Activated T-cell treated with anti-CD3 and anti-CD28 coated beads, Interleukin-2, amount 50 U/mL, for 72 hours (primary cell): ENCODE data around the gene SPATA3. TPM values are rescaled to one million over a fixed set of nuclear protein-coding genes. Genes with fewer than 3 reads are reported as not detected.

Source experiments
- ATAC-seq, 2 donors: fragments of 150-1000 bp; cut with Tn5 transposase; replicated peaks in 1 of 2; 2 replicates each; pipeline ENCODE4 v1.10.0; 2021; ENCODE audit warnings: moderate library complexity in 2 of 2, mild to moderate bottlenecking in 1 of 2
- DNase-seq, 2 donors: peaks; one replicate each; pipeline ENCODE4 v3.0.0; 2021 to 2022; ENCODE audit warnings: mixed read lengths in 1 of 2
- H3K27ac Mint-ChIP-seq: one replicate; pipeline ENCODE4 v1.8.0; 2022; ENCODE audit warnings: mild to moderate bottlenecking, moderate library complexity, mixed read lengths
- H3K27me3 Mint-ChIP-seq: one replicate; pipeline ENCODE4 v1.8.0; 2022; ENCODE audit warnings: low read depth, mixed read lengths
- H3K36me3 Mint-ChIP-seq, 2 donors: one replicate each; pipeline ENCODE4 v1.8.0; 2022; ENCODE audit warnings: mixed read lengths in 2 of 2, mild to moderate bottlenecking in 1 of 2; ENCODE audit not compliant: insufficient read depth in 2 of 2
- H3K4me1 Mint-ChIP-seq: one replicate; pipeline ENCODE4 v1.8.0; 2022; ENCODE audit warnings: low read depth, mixed read lengths
- H3K4me3 Mint-ChIP-seq, 2 donors: one replicate each; pipeline ENCODE4 v1.8.0; 2022; ENCODE audit warnings: mild to moderate bottlenecking in 2 of 2, mixed read lengths in 2 of 2, moderate library complexity in 2 of 2
- H3K9me3 Mint-ChIP-seq, 2 donors: one replicate each; pipeline ENCODE4 v1.8.0; 2022; ENCODE audit warnings: mixed read lengths in 2 of 2
- total RNA-seq, 2 donors: library from RNA; stranded (reverse); gene quantifications; one replicate each; pipeline ENCODE4 v1.2.3, GENCODE V29; 2022

Gene SPATA3
- total RNA-seq, 2 donors from 2014 or later = 1.9 to 2.3 TPM

DNA sequence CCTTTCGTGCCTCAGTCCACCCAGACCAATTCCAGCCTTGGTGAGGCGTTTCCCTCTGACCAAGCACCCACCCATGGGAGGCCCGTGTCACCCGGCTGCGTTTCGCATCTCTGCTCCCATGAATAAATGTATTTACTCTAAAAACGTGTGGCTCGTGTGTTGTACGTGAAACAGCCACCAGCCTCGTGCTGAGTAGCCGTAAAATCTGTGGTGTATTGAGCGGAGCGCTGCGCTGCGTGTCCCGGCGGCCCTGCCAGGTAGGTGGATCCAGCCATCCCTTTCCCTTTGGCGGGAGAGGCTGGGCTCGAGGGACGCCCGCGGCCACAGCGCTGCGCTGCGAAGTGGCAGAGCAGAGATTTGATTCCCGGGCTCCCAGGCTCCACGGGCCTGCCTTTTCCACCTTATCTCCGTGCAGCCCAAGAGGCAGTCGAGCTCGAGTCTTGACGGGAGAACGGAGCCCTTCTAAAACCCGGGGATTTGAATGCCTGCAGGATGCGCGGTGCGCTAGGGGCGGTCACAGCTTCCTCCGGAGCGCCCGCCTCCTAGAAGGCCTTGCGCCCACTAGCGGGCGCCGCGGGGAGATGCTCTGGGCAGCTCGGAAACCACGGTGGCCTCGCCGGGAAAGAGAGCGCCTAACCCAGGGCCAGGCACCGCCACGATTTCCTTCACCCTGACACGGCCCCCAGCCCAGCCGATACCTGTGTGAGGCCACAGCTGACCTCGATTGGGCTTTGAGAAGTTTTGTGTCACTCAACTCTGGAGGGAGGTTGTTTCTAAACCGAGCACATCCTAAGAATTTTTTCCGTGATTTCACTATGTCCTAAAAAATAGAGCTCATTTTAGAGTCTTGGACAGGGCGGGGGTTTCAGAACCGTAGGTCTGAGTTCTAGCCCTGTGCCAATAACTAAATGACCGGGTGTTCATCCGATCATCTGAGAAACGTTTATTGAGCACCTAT is 56.9 kb downstream of the SPATA3 start:
- Mint-ChIP-seq H3K36me3 (no peaks in the 10 kb centered on the region), H3K4me3 (peak overlapping the region; percentile 92 to 96), H3K4me1 (peaks cover 32% of the 10 kb centered on the region), H3K27me3 (peaks cover 11% of the 10 kb centered on the region), H3K9me3 (no peaks in the 10 kb centered on the region), H3K27ac (peak overlapping the region; percentile 38)
- peak; percentile 79 for ATAC-seq
- DNase-seq = peak; percentile 88 to 90

DNA sequence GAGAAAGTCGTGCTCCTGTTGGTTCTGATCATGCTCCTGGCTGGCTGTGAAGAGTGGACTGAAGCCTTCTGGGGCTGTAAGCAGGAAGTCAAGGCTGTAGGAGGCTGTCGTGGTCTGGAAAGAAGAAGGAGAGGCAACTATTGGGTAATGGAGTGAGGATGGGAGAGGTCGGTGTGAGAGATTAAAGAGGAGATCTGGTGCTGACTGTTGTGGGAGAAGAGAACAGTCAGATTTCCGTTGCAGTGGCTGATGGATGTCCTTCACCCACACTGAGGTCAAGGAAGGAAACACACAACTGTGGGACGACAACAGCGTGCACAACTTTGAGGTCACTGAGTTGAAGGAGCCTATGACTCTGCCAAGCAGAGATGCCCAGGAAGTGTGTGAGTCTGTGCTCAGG is 57.9 kb downstream of the SPATA3 start:
- H3K4me1 Mint-ChIP-seq = peaks cover 42% of the 10 kb centered on the region
- ATAC-seq (no peak), DNase-seq (peak in 1 of 2 donors; percentile 7)
- peak overlapping the region; percentile 10 to 96 for H3K4me3 Mint-ChIP-seq
- H3K9me3 Mint-ChIP-seq = no peaks in the 10 kb centered on the region
- no peaks in the 10 kb centered on the region for H3K36me3 Mint-ChIP-seq
- no peak overlapping the region for H3K27ac Mint-ChIP-seq
- peaks cover 11% of the 10 kb centered on the region for H3K27me3 Mint-ChIP-seq

DNA sequence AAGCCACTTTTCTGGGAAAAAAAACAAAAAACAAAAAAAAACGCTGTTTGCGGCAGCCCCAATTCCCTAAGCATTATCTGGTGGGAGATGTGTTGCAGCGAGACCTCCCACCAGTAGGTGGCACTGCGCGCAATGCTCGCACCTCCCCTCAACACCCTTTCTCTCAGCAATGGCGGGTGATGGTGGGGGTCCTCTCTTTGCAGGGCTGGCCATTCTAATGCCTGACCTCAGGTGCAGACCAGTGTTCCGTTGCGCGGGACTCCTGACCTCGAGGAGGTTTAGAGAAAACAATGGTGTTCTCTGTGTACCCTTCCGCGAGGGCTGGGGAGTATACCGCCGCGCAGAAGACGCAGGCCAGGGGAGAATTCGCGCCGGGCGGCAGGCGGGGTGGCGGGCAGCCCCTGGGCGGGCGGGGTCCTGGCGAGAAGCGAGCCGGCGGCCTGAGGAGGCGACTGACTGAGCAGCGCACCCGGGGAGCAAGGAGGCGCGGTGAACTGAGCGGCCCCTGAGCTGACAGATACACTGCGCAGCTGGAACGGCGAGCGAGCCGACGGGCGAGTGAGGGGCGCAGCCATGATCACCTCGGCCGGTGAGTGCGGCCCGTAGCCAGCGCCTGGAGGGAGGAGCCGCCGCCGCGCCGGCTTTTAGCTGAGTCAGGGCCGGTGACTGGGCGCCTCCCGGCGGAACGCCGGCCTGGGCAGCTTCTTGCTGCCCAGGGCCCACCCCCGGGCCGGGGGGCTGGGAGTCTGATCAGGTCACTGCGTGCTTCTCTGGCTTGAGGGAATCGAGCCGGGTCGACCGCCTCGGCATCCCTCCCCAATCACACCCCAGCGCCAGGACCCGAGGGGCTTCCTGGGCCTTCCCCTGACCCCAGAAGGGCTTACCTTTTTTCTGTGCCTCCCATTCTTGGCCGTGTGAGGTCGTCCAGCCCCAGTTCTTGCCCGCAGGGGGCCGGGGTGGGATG is 60.8 kb downstream of the SPATA3 start, which contains the start of gene PSMD1:
Gene PSMD1, plus strand, starts transcription at position 415 of the 964 bp plus-strand sequence. Its CDS starts 159 bp downstream, at position 574.
- Mint-ChIP-seq H3K36me3 (peaks cover 0 to 4% of the 10 kb centered on the region in 2 donors), H3K4me1 (peaks cover 63% of the 10 kb centered on the region)

DNA sequence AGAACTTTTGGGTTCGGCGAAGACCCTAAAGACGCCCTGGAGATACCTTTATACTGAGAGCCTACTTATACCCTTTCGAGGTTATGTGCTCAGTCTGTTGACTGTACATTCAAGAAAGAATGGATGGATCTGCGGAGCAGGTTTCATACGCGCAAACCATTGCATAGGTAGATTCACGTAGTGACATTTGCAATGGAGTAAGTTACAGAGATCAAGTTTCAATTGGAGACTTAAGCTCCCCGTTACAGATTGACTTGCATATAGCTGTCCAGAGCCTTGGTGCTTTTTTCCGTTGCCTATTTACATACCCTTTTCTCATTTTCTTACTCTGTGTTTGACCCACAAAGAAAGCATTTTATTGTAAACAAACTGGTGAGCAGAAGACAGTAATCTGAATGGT is 61.7 kb downstream of the SPATA3 start:
- ATAC-seq (no peak), DNase-seq (no peak)
- Mint-ChIP-seq H3K36me3 (peaks cover 0 to 7% of the 10 kb centered on the region in 2 donors), H3K27me3 (peaks cover 11% of the 10 kb centered on the region), H3K4me1 (peaks cover 60% of the 10 kb centered on the region), H3K27ac (peak overlapping the region; percentile 85), H3K9me3 (no peaks in the 10 kb centered on the region), H3K4me3 (peak overlapping the region; percentile 96 to 98)

More for the DNA sequence above, 60.8 kb downstream of the SPATA3 start, which contains the start of gene PSMD1:
- H3K27ac Mint-ChIP-seq = peak within 1 kb of the TSS; percentile 100
- peak; percentile 95 for DNase-seq
- no peaks in the 10 kb centered on the region for H3K9me3 Mint-ChIP-seq
- peak within 1 kb of the TSS; percentile 96 to 98 for H3K4me3 Mint-ChIP-seq
- H3K27me3 Mint-ChIP-seq = peaks cover 11% of the 10 kb centered on the region
- peak; percentile 85 to 89 for ATAC-seq

Other genes starting within 250 kb of the SPATA3 start
- gene ITM2C, start 131.2 kb upstream of the SPATA3 start, total RNA-seq = 10 to 100 TPM; 42.8 to 58.7 TPM
- 1 to 10 TPM; 6.8 to 9.8 TPM for gene GPR55, start 70.9 kb upstream of the SPATA3 start, total RNA-seq
- gene C2orf72, start 41.4 kb downstream of the SPATA3 start, total RNA-seq = 1 to 10 TPM in 1 of 2 donors, under 1 TPM in 1; 0.84 to 1.4 TPM
- 10 to 100 TPM; 64.2 to 66.8 TPM for gene PSMD1, start 60.7 kb downstream of the SPATA3 start, total RNA-seq
- gene HTR2B, start 128.9 kb downstream of the SPATA3 start, total RNA-seq = not detected
- gene ARMC9, start 202.5 kb downstream of the SPATA3 start, total RNA-seq = 1 to 10 TPM; 1.4 to 2.1 TPM